Upper lobe of left lung (tissue), 6 donors: ENCODE data around the gene CNTNAP5. TPM values are rescaled to one million over a fixed set of nuclear protein-coding genes. Genes with fewer than 3 reads are reported as not detected.

ENCODE experiments used
- ATAC-seq, 2 donors: fragments of 200-7000 bp; cut with Tn5 transposase; one replicate each; pipeline ENCODE4 v1.9.1; 2022; ENCODE audit warnings: mild to moderate bottlenecking in 2 of 2, moderate library complexity in 2 of 2; ENCODE audit not compliant: low FRiP score in 2 of 2
- DNase-seq, 2 donors: peaks; one replicate each; pipeline ENCODE4 v3.0.0-alpha.2; 2019 to 2020
- H3K27ac ChIP-seq, 4 donors: fragments of 200-600 bp; sonication (generic); one replicate each; pipeline ENCODE4 v1.5.1; 2016 to 2019
- H3K27me3 ChIP-seq, 4 donors: fragments of 200-600 bp; sonication (generic); one replicate each; pipeline ENCODE4 v1.5.1; 2017 to 2019
- H3K36me3 ChIP-seq, 4 donors: fragments of 200-600 bp; sonication (generic); one replicate each; pipeline ENCODE4 v1.5.1; 2016 to 2019
- H3K4me1 ChIP-seq, 4 donors: fragments of 200-600 bp; sonication (generic); one replicate each; pipeline ENCODE4 v1.5.1; 2018 to 2019
- H3K4me3 ChIP-seq, 4 donors: fragments of 200-600 bp; sonication (generic); one replicate each; pipeline ENCODE4 v1.5.1; 2017 to 2019; ENCODE audit warnings: mild to moderate bottlenecking in 2 of 4, moderate library complexity in 1 of 4
- H3K9me3 ChIP-seq, 4 donors: fragments of 200-600 bp; sonication (generic); one replicate each; pipeline ENCODE4 v1.5.1; 2018 to 2019
- CTCF ChIP-seq, 6 experiments: fragments of 450-650 bp in 4 of 6; fragments of 200-600 bp in 2 of 6; sonication (generic) in 2 of 6; IDR thresholded peaks; one replicate each; pipeline ENCODE4 v1.5.1; 2016 to 2019; ENCODE audit warnings: antibody characterized with exemption in 6 of 6
- EP300 ChIP-seq, 4 donors: sonication (generic); formaldehyde crosslinking; IDR thresholded peaks; one replicate each; pipeline ENCODE4 v1.5.1; 2017; ENCODE audit warnings: antibody characterized with exemption in 4 of 4, control low read depth in 2 of 4
- POLR2A ChIP-seq, 4 donors: fragments of 450-650 bp; IDR thresholded peaks; one replicate each; pipeline ENCODE4 v1.5.1; 2016 to 2017; ENCODE audit warnings: antibody characterized with exemption in 4 of 4, mild to moderate bottlenecking in 2 of 4
- POLR2AphosphoS5 ChIP-seq, 2 donors: sonication (generic); formaldehyde crosslinking; IDR thresholded peaks; one replicate each; pipeline ENCODE4 v1.5.1; 2017; ENCODE audit warnings: antibody characterized with exemption in 2 of 2
- WGBS, 2 donors: methylation state at CpG; one replicate each; pipeline ENCODE4 v1.1.5; 2017 to 2018; 5-methylcytosine and 5-hydroxymethylcytosine counted together
- total RNA-seq, 6 donors: library from RNA; depleted of rRNA in 4 of 6; stranded (reverse); fragments of >200 nt in 4 of 6; gene quantifications; one replicate each; pipeline versions ENCODE4 v1.1.0 to v1.2.1, GENCODE V29; 2016 to 2021
- donor health status: DM: no; HTN: no; CAD: no; lungs with moderate emphysema.
- donor health status: DM: no; HTN: yes; CAD: no; lungs with severe emphysema.

The CNTNAP5 gene
- total RNA-seq, 6 donors from 2014 or later: not detected

DNA sequence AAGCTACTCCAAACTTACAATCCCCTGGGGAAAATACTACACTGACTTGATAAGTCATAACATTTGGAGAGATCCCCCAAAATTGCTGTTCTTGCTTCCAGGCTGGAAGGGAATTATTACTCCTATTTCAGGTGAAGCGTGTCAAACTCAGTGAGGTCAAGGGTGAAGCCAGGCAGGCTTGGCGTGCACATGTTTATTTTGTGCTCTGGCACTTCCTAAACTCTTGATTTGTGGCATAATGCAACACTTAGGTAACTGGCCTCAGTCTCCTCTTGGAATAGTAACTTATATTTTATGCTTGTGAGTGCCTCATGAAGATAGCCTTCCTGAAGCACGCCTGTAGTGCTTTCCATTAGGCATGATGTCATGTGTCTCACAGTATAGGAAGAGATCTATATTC lies 751.2 kb downstream of the CNTNAP5 start:
- TF ChIP-seq CTCF (IDR thresholded peaks at IDR 0.05): no peak
- no peak for TF ChIP-seq POLR2A (IDR thresholded peaks at IDR 0.05)
- TF ChIP-seq EP300 (IDR thresholded peaks at IDR 0.05): no peak
- TF ChIP-seq POLR2AphosphoS5 (IDR thresholded peaks at IDR 0.05): no peak
- Histone ChIP-seq H3K4me1 (no peaks in the 10 kb centered on the region), H3K27ac (no peak overlapping the region), H3K4me3 (no peak overlapping the region), H3K9me3 (no peaks in the 10 kb centered on the region), H3K36me3 (no peaks in the 10 kb centered on the region), H3K27me3 (no peaks in the 10 kb centered on the region)
- no peak for DNase-seq
- WGBS, 2 donors: 72 to 73% methylated on average over 3 of the region's 3 CpGs
- no peak for ATAC-seq

GRCh38 chr2:124778076-124778475 lies 753.0 kb downstream of the CNTNAP5 start:
- Histone ChIP-seq H3K4me1 (no peaks in the 10 kb centered on the region), H3K36me3 (no peaks in the 10 kb centered on the region), H3K27ac (no peak overlapping the region), H3K27me3 (no peaks in the 10 kb centered on the region), H3K9me3 (no peaks in the 10 kb centered on the region), H3K4me3 (no peak overlapping the region)
- no peak for DNase-seq
- no peak for ATAC-seq
- 85 to 89% methylated on average over 2 of the region's 2 CpGs for WGBS, 2 donors
- TF ChIP-seq POLR2AphosphoS5 (IDR thresholded peaks at IDR 0.05) (no peak), CTCF (IDR thresholded peaks at IDR 0.05) (no peak), POLR2A (IDR thresholded peaks at IDR 0.05) (no peak), EP300 (IDR thresholded peaks at IDR 0.05) (no peak)

GRCh38 chr2:124796647-124797046 lies 771.6 kb downstream of the CNTNAP5 start:
- no peak for DNase-seq
- H3K27ac ChIP-seq: no peak overlapping the region
- no peak for TF ChIP-seq CTCF (IDR thresholded peaks at IDR 0.05)
- no peak for TF ChIP-seq POLR2AphosphoS5 (IDR thresholded peaks at IDR 0.05)
- TF ChIP-seq EP300 (IDR thresholded peaks at IDR 0.05): no peak
- no peak for TF ChIP-seq POLR2A (IDR thresholded peaks at IDR 0.05)
- no peak for ATAC-seq
- H3K4me3 ChIP-seq: no peak overlapping the region
- no peaks in the 10 kb centered on the region for H3K4me1 ChIP-seq
- H3K36me3 ChIP-seq: no peaks in the 10 kb centered on the region
- H3K9me3 ChIP-seq: no peaks in the 10 kb centered on the region
- H3K27me3 ChIP-seq: no peaks in the 10 kb centered on the region

GRCh38 chr2:124797049-124797448 lies 772.0 kb downstream of the CNTNAP5 start:
- WGBS, 2 donors: 75 to 80% methylated on average over 2 of the region's 2 CpGs
- Histone ChIP-seq H3K27ac (no peak overlapping the region), H3K9me3 (no peaks in the 10 kb centered on the region), H3K36me3 (no peaks in the 10 kb centered on the region), H3K4me1 (no peaks in the 10 kb centered on the region), H3K4me3 (no peak overlapping the region), H3K27me3 (no peaks in the 10 kb centered on the region)
- TF ChIP-seq CTCF (IDR thresholded peaks at IDR 0.05) (no peak), EP300 (IDR thresholded peaks at IDR 0.05) (no peak), POLR2A (IDR thresholded peaks at IDR 0.05) (no peak), POLR2AphosphoS5 (IDR thresholded peaks at IDR 0.05) (no peak)
- DNase-seq (no peak), ATAC-seq (no peak)

- no peak for TF ChIP-seq POLR2AphosphoS5 (IDR thresholded peaks at IDR 0.05)
- no peak for TF ChIP-seq CTCF (IDR thresholded peaks at IDR 0.05)
- TF ChIP-seq EP300 (IDR thresholded peaks at IDR 0.05): no peak
- no peak for TF ChIP-seq POLR2A (IDR thresholded peaks at IDR 0.05)
- WGBS, 2 donors: 48 to 63% methylated on average over 1 of the region's 1 CpG
- Histone ChIP-seq H3K4me1 (no peaks in the 10 kb centered on the region), H3K4me3 (no peak overlapping the region), H3K9me3 (no peaks in the 10 kb centered on the region), H3K36me3 (no peaks in the 10 kb centered on the region), H3K27me3 (no peaks in the 10 kb centered on the region), H3K27ac (no peak overlapping the region)
- DNase-seq (no peak), ATAC-seq (no peak)
Measured at GRCh38 chr2:124798551-124798950, 773.5 kb downstream of the CNTNAP5 start.
